Hematopoietic multipotent progenitor cell treated with erythropoietin and hydrocortisone succinate and interleukin-3 and kit ligand, for 17 days (in vitro differentiated cells): ENCODE data around the gene MPP1.

Experiments used
- DNase-seq: peaks from one replicate; pipeline ENCODE4 v3.0.0-alpha.2; 2015; ENCODE audit warnings: low spot score

MPP1 gene

DNA sequence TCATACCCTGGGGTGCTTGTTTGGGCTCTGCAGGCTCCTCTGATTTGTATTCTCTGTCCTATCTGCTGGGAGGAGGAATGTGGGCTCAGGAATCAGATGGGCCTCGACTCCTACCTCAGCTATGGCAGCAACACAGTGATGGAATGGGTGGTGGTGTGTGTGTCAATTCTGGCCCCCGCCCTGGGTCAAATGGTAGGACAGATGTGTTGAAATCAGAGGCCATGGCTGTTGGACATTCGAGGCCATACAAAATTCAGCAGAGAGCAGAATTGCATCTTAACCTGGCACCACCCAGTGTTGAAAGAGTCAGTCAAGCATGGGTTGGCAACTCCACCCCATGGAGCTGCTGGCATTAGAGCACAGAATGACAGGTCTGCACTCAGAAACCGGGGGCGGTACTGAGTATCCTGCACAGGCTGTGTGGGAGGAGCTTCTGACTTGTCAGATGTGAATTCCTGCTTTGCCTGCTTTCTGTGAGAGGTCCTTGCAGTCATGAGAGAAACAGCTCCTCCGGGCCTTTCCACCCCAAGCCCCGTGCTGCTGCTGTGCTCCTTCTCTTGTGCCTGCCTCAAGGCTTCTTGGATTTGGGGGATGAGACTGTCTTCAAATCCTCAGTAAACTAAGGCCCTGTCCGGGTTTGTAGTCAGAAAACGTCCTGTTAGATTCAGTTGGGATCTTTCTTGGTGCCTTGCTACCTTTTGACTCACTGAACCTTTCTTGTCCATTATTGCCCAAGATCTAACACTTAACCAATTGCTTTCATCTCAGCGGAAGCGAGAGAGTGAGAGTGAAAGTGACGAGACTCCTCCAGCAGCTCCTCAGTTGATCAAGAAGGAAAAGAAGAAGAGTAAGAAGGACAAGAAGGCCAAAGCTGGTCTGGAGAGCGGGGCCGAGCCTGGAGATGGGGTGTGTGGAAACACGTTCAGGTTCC is 29.6 kb downstream of the MPP1 start:
- DNase-seq = peak; percentile 82

DNA sequence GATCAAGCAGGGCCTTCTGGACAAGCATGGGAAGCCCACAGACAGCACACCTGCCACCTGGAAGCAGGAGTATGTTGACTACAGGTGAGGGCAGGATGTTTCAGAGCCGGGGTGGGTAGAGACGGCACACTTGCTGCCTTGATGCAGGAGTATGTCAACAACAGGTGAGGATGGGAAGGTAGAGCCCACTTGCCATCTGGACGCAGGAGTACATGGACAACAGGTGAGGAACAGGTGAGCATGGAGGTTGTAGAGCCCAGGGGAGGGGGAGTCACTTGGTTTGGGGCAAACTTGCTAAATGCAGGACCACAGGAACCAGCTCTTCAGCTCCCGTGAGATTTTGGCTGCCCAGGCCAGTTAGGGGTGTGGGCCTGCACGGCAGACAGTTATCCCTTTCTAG is 30.7 kb downstream of the MPP1 start:
- no peak for DNase-seq

DNA sequence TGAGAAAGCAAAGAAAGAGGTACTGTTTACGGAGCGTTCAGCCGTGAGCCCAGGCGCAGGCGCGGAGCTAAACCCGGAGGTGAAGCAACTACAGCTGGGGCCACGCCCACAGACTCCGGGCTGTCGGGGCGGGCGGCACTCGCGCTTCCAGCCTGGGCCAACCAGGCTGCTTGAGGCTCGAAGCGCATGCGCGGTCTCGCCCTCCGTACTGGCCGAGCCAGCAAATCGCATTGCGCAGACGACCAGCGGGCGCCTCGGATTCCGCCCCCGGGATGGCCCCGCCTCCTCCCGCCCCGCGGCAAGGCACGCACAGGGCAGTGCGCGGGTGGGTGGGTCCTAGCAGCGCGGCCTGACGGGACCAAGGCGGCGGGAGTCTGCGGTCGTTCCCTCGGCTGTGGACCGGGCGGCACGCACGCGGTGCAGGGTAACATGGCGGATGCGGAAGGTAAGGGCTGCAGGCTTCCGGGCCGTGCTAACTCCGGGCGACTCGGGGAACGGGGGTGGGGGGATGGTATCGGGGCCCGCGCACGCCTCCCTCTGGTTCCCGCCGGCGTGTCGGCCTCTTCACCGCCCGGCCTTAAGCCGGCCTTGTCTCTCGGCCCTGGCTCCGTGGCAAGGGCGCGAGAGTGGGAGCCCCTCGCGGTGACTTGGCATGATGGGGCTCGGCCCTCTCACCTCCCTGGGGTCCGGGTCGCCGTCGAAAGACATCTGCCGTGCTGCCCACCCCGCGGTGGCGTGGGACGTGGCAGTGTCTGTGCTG is 42.6 kb downstream of the MPP1 start, which contains the start of gene DKC1:
Gene DKC1 (plus strand): TSS at position 328 of the 760 bp plus-strand sequence. CDS start 102 bp downstream, at position 430.
- peak; percentile 97 for DNase-seq

DNA sequence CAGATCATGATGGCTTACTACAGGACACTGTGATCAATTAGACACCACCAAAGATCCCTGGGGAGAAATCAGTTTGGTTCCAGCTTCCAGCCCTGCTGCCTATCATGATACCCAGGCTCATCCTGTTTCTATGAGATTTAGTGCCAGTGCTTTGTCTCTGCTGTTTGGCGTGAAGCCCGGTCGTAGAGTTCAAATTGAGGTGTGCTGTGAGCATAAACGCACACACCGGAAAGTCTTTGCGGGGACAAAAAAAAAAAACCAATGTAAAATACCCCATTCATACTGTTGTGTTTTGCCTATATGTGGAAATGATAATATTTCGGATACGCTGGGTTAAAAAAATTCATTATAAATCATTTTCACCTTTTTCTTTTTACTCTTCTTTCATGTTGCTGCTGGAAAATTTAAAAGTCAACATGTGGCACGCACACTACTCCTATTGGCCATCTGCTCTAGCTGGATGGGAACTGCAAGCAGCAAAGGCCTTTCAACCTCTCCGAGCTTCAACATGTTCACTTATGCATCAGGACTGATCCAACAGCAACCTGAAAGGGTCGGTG is 43.2 kb downstream of the MPP1 start:
- peak; percentile 65 for DNase-seq

DNA sequence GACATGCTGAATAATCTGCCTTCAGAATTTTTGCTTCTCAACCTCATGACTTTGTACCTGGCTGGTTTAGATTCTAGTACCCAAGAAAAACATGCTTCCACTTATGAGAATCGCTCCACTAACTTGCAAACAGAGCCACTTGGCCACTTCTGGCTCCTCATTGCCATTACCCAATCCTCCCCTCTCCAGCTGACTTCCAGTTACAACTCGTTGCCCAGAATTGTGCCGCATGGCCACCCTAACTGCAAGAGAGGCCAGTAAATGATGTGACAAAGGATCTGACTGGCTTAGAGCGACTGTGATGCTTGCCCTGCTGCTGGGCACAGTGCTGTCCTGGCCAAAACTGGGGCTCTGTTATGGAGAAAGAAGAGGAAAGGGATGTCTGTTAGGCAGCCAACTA is 46.6 kb downstream of the MPP1 start:
- no peak for DNase-seq

DNA sequence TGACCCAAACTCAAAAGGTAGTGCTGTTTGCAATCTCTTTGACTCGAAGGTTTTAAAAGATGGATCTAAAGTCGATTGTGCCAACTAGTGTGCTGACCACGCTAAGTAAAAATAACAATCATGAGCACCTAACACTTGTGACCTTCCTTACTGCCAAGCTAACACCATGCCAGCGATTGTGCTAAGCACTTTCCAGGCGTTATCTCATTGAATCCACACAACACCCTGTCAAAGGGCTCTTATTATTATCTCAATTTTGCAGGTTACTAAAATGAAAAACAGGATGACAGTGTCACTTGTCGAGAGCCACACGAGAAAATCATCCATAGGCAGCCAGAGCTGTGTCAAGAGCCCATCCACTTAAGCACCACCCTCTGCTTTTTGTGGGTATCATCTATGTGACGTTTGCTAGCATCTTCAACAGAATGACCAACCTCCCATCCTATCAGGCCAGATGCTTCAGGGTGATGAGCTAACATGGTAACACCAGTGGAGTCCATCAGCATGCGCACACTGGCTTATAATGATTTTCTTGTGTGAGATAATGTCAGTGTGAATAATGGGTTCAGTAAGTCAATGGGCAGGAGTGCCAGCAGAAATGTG is 53.5 kb downstream of the MPP1 start:
- DNase-seq = peak; percentile 74

DNA sequence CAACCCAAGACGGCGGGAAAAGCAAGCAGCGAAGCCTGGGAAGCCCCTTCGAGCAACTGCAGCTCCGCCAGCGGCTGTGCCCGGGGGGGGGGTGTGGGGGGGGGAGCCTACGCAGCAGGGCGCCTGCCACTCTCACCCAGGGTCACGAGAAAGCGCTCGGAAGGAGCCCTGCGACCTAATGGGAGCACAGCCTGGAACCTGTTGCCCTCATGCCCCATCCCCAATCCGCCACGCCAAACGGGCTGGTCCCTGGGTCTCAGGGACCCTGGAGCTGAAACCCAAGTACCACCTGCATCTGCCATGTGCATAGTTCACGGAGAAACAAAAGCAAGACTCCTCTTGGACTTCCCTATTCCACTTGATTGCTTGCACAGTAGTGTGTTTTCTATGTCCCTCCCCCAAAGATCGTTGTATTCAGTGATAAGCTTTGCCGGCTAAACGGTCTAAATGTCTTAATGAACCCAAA is 54.0 kb downstream of the MPP1 start:
- DNase-seq = no peak

DNA sequence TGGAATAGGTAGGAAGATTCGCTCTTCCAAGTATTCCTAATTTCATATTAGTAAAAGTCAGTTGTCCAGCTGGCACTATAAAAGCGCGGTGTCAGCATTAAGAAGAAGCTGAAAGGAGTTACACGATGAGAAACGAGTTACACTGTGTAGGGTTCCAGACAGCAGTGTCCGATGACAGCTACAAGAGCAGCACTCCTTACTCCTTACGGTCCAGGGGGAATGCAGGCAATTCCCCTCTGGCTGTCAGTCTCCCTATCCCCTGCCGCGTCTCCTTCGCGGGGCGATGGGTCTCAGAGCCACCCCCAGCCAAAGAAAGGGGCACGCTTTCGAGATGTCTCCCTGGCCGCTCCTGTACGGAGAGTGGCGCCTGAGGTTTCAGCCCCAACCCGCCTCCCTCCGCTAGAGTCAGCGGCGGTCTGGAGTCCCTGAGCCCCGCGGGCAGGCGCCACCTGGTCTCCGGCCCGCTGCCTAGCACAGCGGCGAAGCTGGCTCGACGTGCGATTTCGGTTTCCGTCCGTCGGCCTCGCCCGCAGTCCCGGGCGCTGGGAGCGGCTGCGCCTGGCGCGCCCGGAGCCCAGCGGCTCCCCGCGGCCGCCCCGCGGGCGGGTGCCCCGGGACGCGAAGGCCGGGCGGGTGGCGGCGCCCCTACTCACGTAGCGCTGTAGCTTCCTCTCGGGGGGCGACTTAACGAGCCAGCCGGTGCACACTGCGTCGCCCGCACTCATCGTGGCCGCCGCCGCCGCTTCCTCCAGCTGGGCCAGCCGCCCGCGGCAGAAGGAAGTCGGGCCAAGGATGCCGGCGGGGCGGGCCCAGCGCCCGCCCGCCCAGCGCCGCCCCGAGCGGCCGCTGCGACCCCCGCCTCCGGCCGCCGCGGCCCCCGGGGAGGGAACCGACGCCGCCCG is 54.7 kb downstream of the MPP1 start, which contains the start of gene GAB3:
Gene GAB3 (minus strand): TSS at position 777 of the 902 bp plus-strand sequence. CDS start 52 bp downstream, at position 725.
- DNase-seq = peak; percentile 67

DNA sequence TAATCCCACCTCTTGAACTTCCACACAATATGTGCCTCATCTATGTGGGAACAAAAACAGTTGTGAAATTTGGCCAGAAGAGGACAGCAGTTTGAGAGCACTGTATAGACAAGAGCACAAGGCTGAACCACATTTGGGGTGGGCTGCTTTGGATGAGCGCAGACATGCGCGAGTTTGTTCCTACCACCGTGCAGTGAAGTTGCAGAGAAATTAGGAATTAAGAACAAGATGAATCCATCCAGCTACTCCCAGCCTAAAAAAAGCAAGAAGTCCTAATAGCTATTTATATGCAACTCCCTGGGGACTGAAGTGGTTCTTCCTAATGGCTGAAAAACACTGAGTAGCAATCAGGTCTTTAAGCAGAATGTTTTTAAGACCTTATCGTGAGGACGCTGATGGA is 55.4 kb downstream of the MPP1 start:
- no peak for DNase-seq

DNA sequence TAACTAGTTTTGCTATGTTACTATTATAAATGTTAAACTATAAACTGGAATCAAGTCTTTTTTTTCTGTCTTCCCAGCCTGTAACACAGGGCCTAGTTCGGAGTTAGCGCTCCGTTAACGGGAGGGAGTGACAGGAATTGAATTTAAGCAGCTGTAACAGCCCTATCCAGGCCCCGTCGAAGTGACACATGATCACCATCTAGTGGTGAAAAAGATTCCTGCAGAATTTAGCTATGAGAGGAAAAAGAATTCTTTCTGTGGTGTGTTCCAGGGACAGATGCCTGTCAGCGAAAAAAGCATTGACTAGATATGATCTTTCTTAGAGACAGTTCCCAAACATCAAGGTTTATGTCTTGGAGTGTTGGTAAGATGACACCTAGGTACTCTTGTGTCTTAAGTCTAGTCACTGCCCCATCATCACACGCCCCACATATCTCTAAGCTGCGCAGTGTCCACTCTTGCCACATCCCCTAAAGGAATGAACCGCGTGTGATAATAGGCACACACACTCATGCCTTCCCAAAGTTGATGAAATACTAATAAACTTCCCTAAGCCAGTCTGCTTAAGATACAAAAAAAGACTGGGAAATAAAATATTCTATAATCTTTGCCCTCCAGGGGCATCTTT is 56.5 kb downstream of the MPP1 start:
- DNase-seq = peak; percentile 87

DNA sequence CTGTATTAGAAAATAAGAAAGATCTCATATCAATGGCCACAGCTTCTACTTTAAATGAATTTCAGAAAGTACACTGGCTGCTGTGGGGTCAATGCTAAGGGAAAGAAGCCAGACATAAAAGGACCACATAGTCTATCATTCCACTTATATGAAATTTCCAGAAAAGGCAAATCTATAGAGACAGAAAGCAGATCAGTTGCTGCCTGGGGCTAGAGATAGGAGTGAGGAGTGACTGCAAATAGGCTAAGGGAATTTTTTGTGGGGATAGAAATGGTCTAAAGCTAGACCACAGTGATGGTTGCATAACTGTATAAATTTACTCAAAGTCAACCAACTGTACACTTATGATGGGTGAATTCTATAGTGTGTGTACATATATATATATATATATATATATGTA is 62.7 kb downstream of the MPP1 start:
- DNase-seq = no peak

DNA sequence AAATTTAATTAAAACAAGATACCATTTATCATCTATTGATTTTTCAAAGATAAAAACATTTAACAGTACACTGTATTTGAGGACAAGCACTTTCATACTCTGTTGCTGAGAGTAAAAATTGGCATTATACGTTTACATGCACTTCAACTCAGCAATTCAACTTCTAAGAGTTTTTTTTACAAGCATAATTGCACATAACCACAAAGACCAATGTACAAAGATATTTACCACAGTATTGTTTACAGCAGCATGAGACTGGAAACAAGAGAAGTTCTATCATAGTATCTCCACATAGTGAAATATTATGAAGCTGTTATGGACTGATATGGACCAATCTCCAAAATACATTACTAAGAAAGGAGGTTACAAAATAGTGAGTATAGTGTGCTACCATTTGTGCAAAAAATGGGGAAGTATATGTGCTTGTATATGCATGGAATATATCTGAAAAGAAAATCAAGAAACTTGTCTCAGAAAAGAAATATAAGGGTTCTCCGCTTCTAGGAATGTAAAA is 65.3 kb downstream of the MPP1 start:
- DNase-seq = no peak

DNA sequence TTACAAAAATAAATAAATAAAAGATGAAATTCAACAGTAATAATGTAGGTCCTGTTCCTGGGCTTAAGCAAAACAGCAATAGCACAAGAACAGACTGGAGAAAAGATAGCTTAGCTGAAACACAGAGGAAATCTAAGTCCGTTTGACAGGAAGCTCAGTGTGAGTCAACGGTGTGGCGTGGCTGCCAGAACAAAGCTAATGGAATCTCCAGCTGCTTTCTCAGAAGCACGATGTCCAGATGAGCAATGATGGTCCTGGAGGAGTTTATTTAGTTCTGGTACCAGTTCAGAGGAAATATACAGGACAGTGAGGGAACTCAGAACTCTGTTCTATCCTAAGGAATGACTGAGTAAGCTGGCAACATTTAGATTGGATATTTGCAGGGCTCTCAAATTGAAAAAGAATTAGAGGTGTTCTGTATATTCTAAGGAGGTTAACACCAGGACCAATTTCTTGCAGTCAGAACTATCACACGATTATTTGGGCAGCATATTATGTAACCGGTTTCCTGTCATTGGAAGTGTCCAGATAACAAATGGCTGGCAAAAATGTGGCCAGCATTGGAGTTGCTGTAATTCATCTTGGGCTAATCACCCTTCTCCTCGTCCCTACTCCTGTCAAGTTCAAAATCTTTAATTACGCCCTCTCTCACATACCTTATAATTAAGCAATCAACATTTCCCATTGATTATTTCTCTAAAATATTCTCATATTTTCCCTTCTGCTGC is 67.1 kb downstream of the MPP1 start:
- no peak for DNase-seq

DNA sequence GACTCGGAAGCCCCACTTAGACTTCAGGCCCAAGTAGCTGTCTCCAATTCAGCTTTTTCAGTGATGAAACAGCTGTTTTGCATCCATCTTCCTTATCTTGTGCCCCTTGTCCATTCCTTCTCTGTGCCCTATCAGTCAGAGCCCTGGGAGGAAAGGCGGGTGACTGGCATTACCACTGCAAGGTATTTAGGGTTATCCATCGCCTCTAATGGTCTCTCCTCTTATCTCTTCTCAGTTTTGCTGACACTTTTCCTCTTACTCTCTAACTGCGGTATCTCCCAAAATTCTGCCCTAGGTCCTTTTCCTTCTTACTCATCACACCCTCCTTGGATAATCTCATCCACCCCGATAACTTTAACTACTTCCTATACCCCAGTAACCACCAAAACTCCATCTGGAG is 68.1 kb downstream of the MPP1 start:
- DNase-seq = peak; percentile 21

DNA sequence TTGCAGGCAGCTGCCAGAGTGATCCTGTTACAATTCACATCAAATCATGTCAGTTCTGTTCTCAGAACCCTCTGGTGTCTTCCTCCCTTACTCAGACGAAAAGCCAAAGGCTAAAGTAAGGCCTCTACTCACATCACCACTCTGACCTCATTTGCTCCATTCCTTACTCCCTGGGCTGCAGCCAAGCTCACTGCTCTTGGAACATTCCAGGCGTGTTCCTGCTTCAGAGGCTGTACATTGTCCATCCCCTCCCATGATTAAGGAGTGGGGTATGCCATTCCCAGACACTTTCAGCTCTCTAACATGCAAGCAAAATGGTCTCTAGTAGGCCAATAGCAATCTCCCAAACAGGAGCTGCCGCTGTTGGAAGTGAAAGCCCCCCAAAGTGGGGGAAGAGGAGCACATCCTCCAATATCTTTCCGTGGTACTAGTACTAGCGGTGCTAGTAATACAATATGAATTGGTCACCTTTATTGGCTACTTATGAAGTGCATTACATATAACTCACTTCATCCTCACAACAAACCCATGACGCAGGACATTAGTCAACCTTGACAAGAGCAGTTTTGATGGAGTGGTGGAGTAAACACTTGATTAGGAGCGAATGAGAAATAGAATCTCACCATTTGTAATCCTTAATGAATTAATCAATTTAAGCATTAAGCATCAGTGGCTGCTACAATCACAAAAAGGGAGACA is 69.4 kb downstream of the MPP1 start:
- no peak for DNase-seq

DNA sequence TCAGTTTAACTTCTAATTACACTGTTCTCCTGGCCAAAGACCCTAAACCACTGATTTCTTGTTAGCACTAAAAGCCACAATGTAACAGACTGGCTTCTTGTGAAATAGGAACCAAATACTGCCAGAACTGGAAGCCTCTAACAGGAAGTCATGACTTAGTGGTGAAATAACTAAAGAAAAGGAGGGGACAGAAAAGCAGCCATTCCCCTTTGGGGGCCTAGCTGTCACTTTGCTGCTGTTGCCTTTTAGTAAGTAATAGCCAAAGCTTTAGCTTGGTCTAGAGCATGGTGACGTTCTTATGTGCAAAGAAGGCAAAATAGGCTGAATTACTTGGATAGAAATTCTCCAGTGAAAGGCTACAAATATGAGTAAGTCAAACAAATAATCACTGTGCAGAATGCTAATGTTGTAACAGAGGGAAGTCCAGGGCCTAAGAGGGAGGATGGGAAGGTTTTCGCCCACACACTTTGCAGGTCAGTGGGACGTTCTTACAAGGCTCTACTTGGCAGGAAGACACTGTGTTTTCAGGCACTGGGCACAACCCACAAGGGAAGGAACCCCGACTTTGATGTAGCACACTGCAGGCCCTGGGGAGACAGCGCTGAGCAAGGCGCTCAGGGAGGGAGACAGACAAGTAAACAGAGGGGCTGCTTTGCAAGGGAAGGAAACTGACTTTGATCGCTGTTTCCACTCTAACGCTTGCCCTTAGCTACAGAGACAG is 71.1 kb downstream of the MPP1 start:
- no peak for DNase-seq

DNA sequence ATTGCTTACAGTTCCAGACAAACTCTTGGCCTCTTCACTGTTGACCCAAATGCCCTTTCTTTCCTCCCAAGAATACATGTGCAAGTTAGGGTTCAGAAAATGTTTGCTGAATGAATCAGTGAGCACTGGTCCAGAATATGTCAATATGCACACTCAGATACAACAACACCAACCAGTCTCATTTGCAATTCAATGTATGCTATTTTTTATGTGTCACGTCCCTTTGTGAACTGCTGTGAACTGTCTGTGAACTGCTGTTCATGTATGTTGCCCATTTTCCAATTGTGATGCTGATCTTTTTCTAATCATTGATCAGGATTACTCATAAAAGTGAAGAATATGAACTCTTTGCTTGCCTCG is 72.2 kb downstream of the MPP1 start:
- no peak for DNase-seq

DNA sequence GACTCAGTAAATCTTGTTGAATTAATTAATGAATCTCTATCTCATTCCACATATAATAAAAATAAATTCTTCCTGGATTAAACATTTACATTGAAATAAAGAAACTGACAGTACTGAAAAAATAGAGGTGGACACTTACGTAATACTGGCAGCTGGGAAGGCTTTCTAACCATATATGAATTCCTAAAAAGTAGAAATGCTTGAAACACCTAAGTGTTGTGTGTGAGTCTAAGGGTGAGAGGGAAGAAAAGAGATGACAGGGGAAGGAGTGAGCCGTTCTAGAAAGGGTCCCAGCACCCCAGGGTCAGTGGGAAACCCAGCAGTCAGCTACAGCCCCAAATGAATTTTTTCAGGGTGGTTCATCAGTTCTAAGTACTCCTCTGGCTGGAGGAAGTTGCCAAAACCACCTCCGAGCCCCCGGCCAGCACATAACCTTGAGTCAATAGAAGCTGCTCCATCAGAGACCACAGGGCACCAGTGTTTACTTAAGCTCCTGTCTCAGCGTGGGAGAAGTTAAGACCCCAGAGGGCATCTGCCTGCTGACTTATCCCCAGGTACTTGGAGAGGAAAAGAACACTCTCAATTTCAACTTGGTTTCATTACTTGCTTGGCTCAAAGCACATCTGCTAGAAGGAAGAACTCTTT is 72.7 kb downstream of the MPP1 start:
- DNase-seq = no peak
